ENCODE data around the gene DCTN5. TPM values are rescaled to one million over a fixed set of nuclear protein-coding genes. Genes with fewer than 3 reads are reported as not detected.

DCTN5 gene
- total and polyA plus RNA-seq, 2 of the 13 experiments (the other 11 are each of a cell fraction or from before 2014, with no cell fraction given): 105 to 207 TPM

DNA sequence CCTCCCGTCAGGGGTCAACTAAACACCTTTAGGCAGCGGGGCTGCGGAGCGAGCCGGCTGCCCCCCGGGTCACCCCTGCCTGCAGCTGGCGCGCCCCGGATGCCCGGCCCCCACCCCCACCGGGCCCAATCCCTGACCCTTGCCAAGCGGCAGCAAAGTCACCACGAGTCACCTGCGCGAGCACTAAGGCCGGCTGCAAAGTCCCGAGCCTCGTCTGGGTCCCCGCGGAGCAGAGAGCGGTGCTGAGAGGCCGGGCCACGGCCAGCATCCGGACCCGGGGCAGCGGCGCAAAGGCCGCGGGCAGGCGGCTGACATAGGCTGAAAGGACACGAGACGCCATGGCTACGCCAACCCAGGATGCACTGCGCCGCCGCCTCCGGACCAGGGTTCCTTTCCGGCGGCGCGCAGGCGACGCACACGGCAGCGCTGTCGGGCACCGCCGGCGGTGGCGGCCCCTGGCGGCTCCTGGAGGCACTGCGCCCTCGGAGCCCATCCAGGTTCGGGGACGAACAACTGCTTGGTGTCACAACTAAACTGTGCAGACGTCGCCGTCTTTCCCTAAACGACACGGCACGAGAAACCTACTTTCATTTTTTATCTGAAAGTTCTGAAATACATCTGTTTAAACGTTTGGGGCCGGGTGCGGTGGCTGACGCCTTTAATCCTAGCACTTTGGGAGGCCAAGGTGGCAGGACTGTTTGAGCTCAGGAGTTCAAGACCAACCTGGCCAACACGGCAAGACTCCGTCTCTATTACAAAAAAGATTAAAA lies 45.1 kb upstream of the DCTN5 start, which contains the start of gene NDUFAB1 (continued):
- TF ChIP-seq ZNF609 (CRISPR knock-in tag; IDR thresholded peaks at IDR 0.05; ENCODE audit: borderline replicate concordance) (peak; percentile 25), HMGXB4 (CRISPR knock-in tag; IDR thresholded peaks at IDR 0.05; ENCODE audit: borderline replicate concordance in 1 of 2, low read depth in 1 of 2) (peak; percentile 99), ZBTB21 (CRISPR knock-in tag; IDR thresholded peaks at IDR 0.05) (no peak), GMEB1 (CRISPR knock-in tag; IDR thresholded peaks at IDR 0.05; ENCODE audit: borderline replicate concordance) (peak; percentile 99), ZSCAN22 (CRISPR knock-in tag; IDR thresholded peaks at IDR 0.05) (no peak), ZNF230 (CRISPR knock-in tag; IDR thresholded peaks at IDR 0.05) (peak; percentile 98), NFIB (CRISPR knock-in tag; IDR thresholded peaks at IDR 0.05; ENCODE audit: borderline replicate concordance) (no peak; the same call in 1 of the 2 replicates), KLF12 (CRISPR knock-in tag; IDR thresholded peaks at IDR 0.05; ENCODE audit: borderline replicate concordance) (peak; percentile 80), MED13 (CRISPR knock-in tag; IDR thresholded peaks at IDR 0.05) (peak; percentile 95), ZNF547 (CRISPR knock-in tag; IDR thresholded peaks at IDR 0.05) (peak; percentile 96), ZSCAN9 (CRISPR knock-in tag; IDR thresholded peaks at IDR 0.05; ENCODE audit: borderline replicate concordance) (peak; percentile 94)
- TF ChIP-seq, protein P1, sequence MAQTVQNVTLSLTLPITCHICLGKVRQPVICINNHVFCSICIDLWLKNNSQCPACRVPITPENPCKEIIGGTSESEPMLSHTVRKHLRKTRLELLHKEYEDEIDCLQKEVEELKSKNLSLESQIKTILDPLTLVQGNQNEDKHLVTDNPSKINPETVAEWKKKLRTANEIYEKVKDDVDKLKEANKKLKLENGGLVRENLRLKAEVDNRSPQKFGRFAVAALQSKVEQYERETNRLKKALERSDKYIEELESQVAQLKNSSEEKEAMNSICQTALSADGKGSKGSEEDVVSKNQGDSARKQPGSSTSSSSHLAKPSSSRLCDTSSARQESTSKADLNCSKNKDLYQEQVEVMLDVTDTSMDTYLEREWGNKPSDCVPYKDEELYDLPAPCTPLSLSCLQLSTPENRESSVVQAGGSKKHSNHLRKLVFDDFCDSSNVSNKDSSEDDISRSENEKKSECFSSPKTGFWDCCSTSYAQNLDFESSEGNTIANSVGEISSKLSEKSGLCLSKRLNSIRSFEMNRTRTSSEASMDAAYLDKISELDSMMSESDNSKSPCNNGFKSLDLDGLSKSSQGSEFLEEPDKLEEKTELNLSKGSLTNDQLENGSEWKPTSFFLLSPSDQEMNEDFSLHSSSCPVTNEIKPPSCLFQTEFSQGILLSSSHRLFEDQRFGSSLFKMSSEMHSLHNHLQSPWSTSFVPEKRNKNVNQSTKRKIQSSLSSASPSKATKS (CRISPR knock-in tag; IDR thresholded peaks at IDR 0.05): peak; percentile 71; the same call in 1 of the 2 replicates
- TF ChIP-seq, protein P2, sequence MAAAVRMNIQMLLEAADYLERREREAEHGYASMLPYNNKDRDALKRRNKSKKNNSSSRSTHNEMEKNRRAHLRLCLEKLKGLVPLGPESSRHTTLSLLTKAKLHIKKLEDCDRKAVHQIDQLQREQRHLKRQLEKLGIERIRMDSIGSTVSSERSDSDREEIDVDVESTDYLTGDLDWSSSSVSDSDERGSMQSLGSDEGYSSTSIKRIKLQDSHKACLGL (CRISPR knock-in tag; IDR thresholded peaks at IDR 0.05): peak; percentile 94
- TF ChIP-seq, protein P3, sequence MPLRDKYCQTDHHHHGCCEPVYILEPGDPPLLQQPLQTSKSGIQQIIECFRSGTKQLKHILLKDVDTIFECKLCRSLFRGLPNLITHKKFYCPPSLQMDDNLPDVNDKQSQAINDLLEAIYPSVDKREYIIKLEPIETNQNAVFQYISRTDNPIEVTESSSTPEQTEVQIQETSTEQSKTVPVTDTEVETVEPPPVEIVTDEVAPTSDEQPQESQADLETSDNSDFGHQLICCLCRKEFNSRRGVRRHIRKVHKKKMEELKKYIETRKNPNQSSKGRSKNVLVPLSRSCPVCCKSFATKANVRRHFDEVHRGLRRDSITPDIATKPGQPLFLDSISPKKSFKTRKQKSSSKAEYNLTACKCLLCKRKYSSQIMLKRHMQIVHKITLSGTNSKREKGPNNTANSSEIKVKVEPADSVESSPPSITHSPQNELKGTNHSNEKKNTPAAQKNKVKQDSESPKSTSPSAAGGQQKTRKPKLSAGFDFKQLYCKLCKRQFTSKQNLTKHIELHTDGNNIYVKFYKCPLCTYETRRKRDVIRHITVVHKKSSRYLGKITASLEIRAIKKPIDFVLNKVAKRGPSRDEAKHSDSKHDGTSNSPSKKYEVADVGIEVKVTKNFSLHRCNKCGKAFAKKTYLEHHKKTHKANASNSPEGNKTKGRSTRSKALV (CRISPR knock-in tag; IDR thresholded peaks at IDR 0.05): peak; percentile 87; the same call in 1 of the 2 replicates
